ENCODE results near the gene STAT6. TPM values are rescaled to one million over a fixed set of nuclear protein-coding genes. Genes with fewer than 3 reads are reported as not detected.
"Not testable (repeated sequence)": the region's sequence is repeated elsewhere in the genome, so short reads cannot be mapped to it uniquely, and the experiment has no call there.

STAT6 gene
- total RNA-seq, 2 experiments from 2014 or later, result 251 to 263 TPM

GRCh38 chr12:57127726-57128518 is 16.8 kb upstream of the STAT6 start, which contains the start of gene LRP1:
Gene LRP1, plus strand, starts transcription at chr12:57128483. Its CDS starts 482 bp downstream, at chr12:57128965.
- DNase-seq, result peak; percentile 75
- peaks cover 61% of the 10 kb centered on the region for H3K27me3 Mint-ChIP-seq
- ATAC-seq (ENCODE audit: low read depth), result peak; percentile 60
- peak within 1 kb of the TSS; percentile 73 for H3K27ac Mint-ChIP-seq
- peaks cover 10% of the 10 kb centered on the region for H3K4me1 Mint-ChIP-seq
- peaks cover 3% of the 10 kb centered on the region for H3K9me3 Mint-ChIP-seq
- H3K36me3 Mint-ChIP-seq, result peaks cover 3% of the 10 kb centered on the region
- POLR2A ChIA-PET, result interaction anchor here (0.5 to 1.6 kb wide), 6 partner anchors 12 to 54 kb away, joined by 3 to 4 read pairs (median 3); partner anchors contain the start of gene STAT6
- peak within 1 kb of the TSS; percentile 85 for H3K4me3 Mint-ChIP-seq

GRCh38 chr12:57127101-57127725 is 16.1 kb upstream of the STAT6 start:
- DNase-seq (peak; percentile 50), ATAC-seq (ENCODE audit: low read depth) (peak; percentile 19)
- Mint-ChIP-seq H3K27ac (no peak overlapping the region), H3K36me3 (peaks cover 3% of the 10 kb centered on the region), H3K4me1 (peaks cover 10% of the 10 kb centered on the region), H3K9me3 (peaks cover 3% of the 10 kb centered on the region), H3K27me3 (peaks cover 59% of the 10 kb centered on the region), H3K4me3 (peak overlapping the region; percentile 66)
- POLR2A ChIA-PET, result interaction anchor here (1.2 to 1.6 kb wide), 2 partner anchors 43 to 47 kb away, joined by 3 to 4 read pairs; no protein-coding TSS in a partner anchor

GRCh38 chr12:57126561-57126960 is 15.4 kb upstream of the STAT6 start:
- POLR2A ChIA-PET, result no interaction called here
- Mint-ChIP-seq H3K27me3 (peaks cover 55% of the 10 kb centered on the region), H3K4me1 (peaks cover 10% of the 10 kb centered on the region), H3K36me3 (peaks cover 3% of the 10 kb centered on the region), H3K27ac (no peak overlapping the region), H3K9me3 (peaks cover 3% of the 10 kb centered on the region), H3K4me3 (peak overlapping the region; percentile 24)
- no peak for ATAC-seq (ENCODE audit: low read depth)
- DNase-seq, result no peak

GRCh38 chr12:57126061-57126460 is 14.9 kb upstream of the STAT6 start:
- H3K4me3 Mint-ChIP-seq, result no peak overlapping the region
- peaks cover 3% of the 10 kb centered on the region for H3K9me3 Mint-ChIP-seq
- peaks cover 52% of the 10 kb centered on the region for H3K27me3 Mint-ChIP-seq
- ATAC-seq (ENCODE audit: low read depth), result no peak
- H3K4me1 Mint-ChIP-seq, result peaks cover 10% of the 10 kb centered on the region
- POLR2A ChIA-PET, result no interaction called here
- DNase-seq, result no peak
- H3K27ac Mint-ChIP-seq, result no peak overlapping the region
- H3K36me3 Mint-ChIP-seq, result peaks cover 3% of the 10 kb centered on the region

- Mint-ChIP-seq H3K36me3 (peaks cover 3% of the 10 kb centered on the region), H3K27ac (no peak overlapping the region), H3K4me3 (no peak overlapping the region), H3K27me3 (peaks cover 37% of the 10 kb centered on the region), H3K9me3 (peaks cover 3% of the 10 kb centered on the region), H3K4me1 (peaks cover 12% of the 10 kb centered on the region)
- POLR2A ChIA-PET, result interaction anchor here (0.8 to 1.2 kb wide), 2 partner anchors 12 kb away, joined by 3 to 6 read pairs; no protein-coding TSS in a partner anchor
- ATAC-seq (ENCODE audit: low read depth) (peak; percentile 66), DNase-seq (peak; percentile 60)
Observed at GRCh38 chr12:57124261-57124877, 13.2 kb upstream of the STAT6 start.

GRCh38 chr12:57123813-57124212 is 12.7 kb upstream of the STAT6 start:
- Mint-ChIP-seq H3K27me3 (peaks cover 37% of the 10 kb centered on the region), H3K4me3 (no peak overlapping the region), H3K36me3 (peaks cover 3% of the 10 kb centered on the region), H3K9me3 (peaks cover 3% of the 10 kb centered on the region), H3K4me1 (peaks cover 17% of the 10 kb centered on the region), H3K27ac (no peak overlapping the region)
- DNase-seq (no peak), ATAC-seq (ENCODE audit: low read depth) (no peak)
- POLR2A ChIA-PET, result interaction anchor here (0.5 to 1.2 kb wide), 2 partner anchors 11 to 47 kb away, joined by 3 to 6 read pairs; no protein-coding TSS in a partner anchor

GRCh38 chr12:57120718-57121117 is 9.6 kb upstream of the STAT6 start:
- not testable (repeated sequence) for H3K36me3 Mint-ChIP-seq; H3K4me3 Mint-ChIP-seq; H3K9me3 Mint-ChIP-seq; DNase-seq; ATAC-seq (ENCODE audit: low read depth); H3K27ac Mint-ChIP-seq
- Mint-ChIP-seq H3K27me3 (peaks cover 18% of the 10 kb centered on the region), H3K4me1 (peaks cover 15% of the 10 kb centered on the region)
- POLR2A ChIA-PET, result interaction anchor here (1.0 to 1.2 kb wide), 2 partner anchors 9 to 16 kb away, joined by 7 read pairs; partner anchors contain the start of gene STAT6

GRCh38 chr12:57119294-57120085 is 8.3 kb upstream of the STAT6 start:
- POLR2A ChIA-PET, result no interaction called here
- ATAC-seq (ENCODE audit: low read depth), result no peak

GRCh38 chr12:57118711-57119271 is 7.6 kb upstream of the STAT6 start:
- ATAC-seq (ENCODE audit: low read depth) (peak; percentile 33), DNase-seq (no peak)
- Mint-ChIP-seq H3K4me3 (no peak overlapping the region), H3K27ac (no peak overlapping the region), H3K9me3 (peaks cover 2% of the 10 kb centered on the region), H3K27me3 (peaks cover under 1% of the 10 kb centered on the region), H3K4me1 (peaks cover 10% of the 10 kb centered on the region), H3K36me3 (peaks cover 2% of the 10 kb centered on the region)
- POLR2A ChIA-PET, result no interaction called here

More at GRCh38 chr12:57119294-57120085, 8.3 kb upstream of the STAT6 start:
- peaks cover 3% of the 10 kb centered on the region for H3K9me3 Mint-ChIP-seq
- peaks cover 14% of the 10 kb centered on the region for H3K4me1 Mint-ChIP-seq
- peaks cover 3% of the 10 kb centered on the region for H3K36me3 Mint-ChIP-seq
- H3K27ac Mint-ChIP-seq, result no peak overlapping the region
- H3K27me3 Mint-ChIP-seq, result peaks cover 8% of the 10 kb centered on the region
- no peak overlapping the region for H3K4me3 Mint-ChIP-seq
- DNase-seq, result no peak

GRCh38 chr12:57116580-57117281 is 5.6 kb upstream of the STAT6 start:
- POLR2A ChIA-PET, result no interaction called here
- peaks cover 18% of the 10 kb centered on the region for H3K4me1 Mint-ChIP-seq
- no peaks in the 10 kb centered on the region for H3K27me3 Mint-ChIP-seq
- H3K4me3 Mint-ChIP-seq, result no peak overlapping the region
- no peak for DNase-seq
- H3K36me3 Mint-ChIP-seq, result no peaks in the 10 kb centered on the region
- H3K27ac Mint-ChIP-seq, result no peak overlapping the region
- ATAC-seq (ENCODE audit: low read depth), result no peak
- H3K9me3 Mint-ChIP-seq, result no peaks in the 10 kb centered on the region

- peaks cover 27% of the 10 kb centered on the region for H3K4me1 Mint-ChIP-seq
- POLR2A ChIA-PET, result interaction anchor here (0.6 to 5.2 kb wide), 29 partner anchors 9 to 591 kb away, joined by 3 to 166 read pairs (median 7); partner anchors contain the start of genes HSD17B6, NAB2, NACA and NEMP1
- H3K27me3 Mint-ChIP-seq, result no peaks in the 10 kb centered on the region
- H3K27ac Mint-ChIP-seq, result peak overlapping the region; percentile 97
- no peaks in the 10 kb centered on the region for H3K9me3 Mint-ChIP-seq
- peak; percentile 57 for ATAC-seq (ENCODE audit: low read depth)
- H3K4me3 Mint-ChIP-seq, result peak overlapping the region; percentile 94
- no peak for DNase-seq
- H3K36me3 Mint-ChIP-seq, result peaks cover 6% of the 10 kb centered on the region
Observed at GRCh38 chr12:57112492-57113294, 1.5 kb upstream of the STAT6 start.

Measured in activated naive CD8-positive, alpha-beta T cell treated with anti-CD3 and anti-CD28 coated beads, Interleukin-2, amount 10 ng/mL, durations not matched to agents 7 days and 5 days (primary cell).